A549 (cell line): ENCODE measurements around the gene CLPX. TPM values are rescaled to one million over a fixed set of nuclear protein-coding genes. Genes with fewer than 3 reads are reported as not detected.
"Not testable (repeated sequence)": the region's sequence is repeated elsewhere in the genome, so short reads cannot be mapped to it uniquely, and the experiment has no call there.

Experiments
- ATAC-seq, 2 experiments: fragments of 200-7000 bp in 1 of 2; fragments of >200 bp in 1 of 2; cut with Nextera tagmentation in 1 of 2; cut with Tn5 transposase in 1 of 2; 3 replicates each; pipeline versions ENCODE4 v1.8.0 to v1.9.1; 2018 to 2020; ENCODE audit warnings: mild to moderate bottlenecking in 1 of 2, moderate library complexity in 1 of 2
- CTCF ChIA-PET: fragments of 300-600 bp; sonication (Branson Sonifier 250); formaldehyde crosslinking; extraction: SDS; loops from one replicate; lab custom pipeline; 2021; ENCODE audit warnings: antibody characterized with exemption, inconsistent platforms; lab: Yijun Ruan, JAX
- POLR2A ChIA-PET: fragments of 350-600 bp; formaldehyde crosslinking; extraction: SDS; loops from one replicate; lab custom pipeline; 2021; ENCODE audit warnings: antibody characterized with exemption, inconsistent platforms; lab: Yijun Ruan, JAX
- DNase-seq, 2 experiments: peaks; one replicate each; pipeline versions ENCODE4 v3.0.0 to v3.0.0-alpha.2; 2011 to 2016; ENCODE audit warnings: low read depth in 1 of 2, low spot score in 1 of 2
- FAIRE-seq: peaks from 2 replicates; lab custom pipeline; 2011; peaks lifted over from hg19 to GRCh38; lab: Jason Lieb, UNC
- H3K27ac ChIP-seq, 2 experiments: fragments of >200 bp; sonication (Bioruptor Twin); formaldehyde crosslinking; 3 replicates each; pipeline ENCODE4 v1.5.1; 2016 to 2017
- H3K4me1 ChIP-seq: fragments of >200 bp; sonication (Bioruptor Twin); formaldehyde crosslinking; 3 replicates; pipeline ENCODE4 v1.6.1; 2016
- H3K4me2 ChIP-seq: fragments of >200 bp; sonication (Bioruptor Twin); formaldehyde crosslinking; 3 replicates; pipeline ENCODE4 v1.6.1; 2016
- H3K4me3 ChIP-seq: fragments of >200 bp; sonication (Bioruptor Twin); formaldehyde crosslinking; 3 replicates; pipeline ENCODE4 v1.5.1; 2016
- H3K9me3 ChIP-seq: fragments of >200 bp; sonication (Bioruptor Twin); formaldehyde crosslinking; 3 replicates; pipeline ENCODE4 v1.6.1; 2016
- ATOH8 ChIP-seq: fragments of 250-450 bp; sonication (Bioruptor Pico); IDR thresholded peaks from 2 replicates; pipeline ENCODE4 v1.5.0; 2020; ENCODE audit warnings: low read depth, mild to moderate bottlenecking, moderate library complexity
- BCL3 ChIP-seq: fragments of >200 bp; sonication (Bioruptor Twin); formaldehyde crosslinking; IDR thresholded peaks from 3 replicates; pipeline ENCODE4 v1.6.1; 2016
- BHLHE40 ChIP-seq: IDR thresholded peaks from 2 replicates; pipeline ENCODE4 v1.6.1; 2012; ENCODE audit warnings: low read depth, low read length, inconsistent platforms
- CBX2 ChIP-seq: fragments of 200-600 bp; sonication (generic); IDR thresholded peaks from 2 replicates; pipeline ENCODE4 v1.6.1; 2016; ENCODE audit warnings: low read depth, mild to moderate bottlenecking, borderline replicate concordance
- CTCF ChIP-seq: fragments of >200 bp; sonication (Bioruptor Twin); formaldehyde crosslinking; IDR thresholded peaks from 3 replicates; pipeline ENCODE4 v1.5.1; 2016
- EHF ChIP-seq: fragments of 250-450 bp; sonication (Bioruptor Pico); IDR thresholded peaks from 2 replicates; pipeline ENCODE4 v1.5.0; 2020; ENCODE audit warnings: mild to moderate bottlenecking
- EHMT2 ChIP-seq: fragments of 200-600 bp; sonication (generic); IDR thresholded peaks from 2 replicates; pipeline ENCODE4 v1.6.1; 2016; ENCODE audit warnings: antibody characterized with exemption, low read depth, mild to moderate bottlenecking, moderate library complexity
- FOSB ChIP-seq: fragments of 250-450 bp; sonication (Bioruptor Pico); IDR thresholded peaks from 2 replicates; pipeline ENCODE4 v1.5.0; 2020; ENCODE audit warnings: mild to moderate bottlenecking, moderate library complexity
- FOXS1 ChIP-seq: fragments of 250-450 bp; sonication (Bioruptor Pico); IDR thresholded peaks from 2 replicates; pipeline ENCODE4 v1.5.0; 2020; ENCODE audit warnings: mild to moderate bottlenecking, moderate library complexity
- HOXA7 ChIP-seq: fragments of 250-450 bp; sonication (Bioruptor Pico); IDR thresholded peaks from 2 replicates; pipeline ENCODE4 v1.5.0; 2020; ENCODE audit warnings: mild to moderate bottlenecking, moderate library complexity
- JUNB ChIP-seq: fragments of >200 bp; sonication (Bioruptor Twin); formaldehyde crosslinking; IDR thresholded peaks from 2 replicates; pipeline ENCODE4 v1.6.1; 2016
- KDM5A ChIP-seq: fragments of 200-600 bp; sonication (generic); IDR thresholded peaks from 2 replicates; pipeline ENCODE4 v1.6.1; 2016; ENCODE audit warnings: antibody characterized with exemption, mild to moderate bottlenecking
- POLR2AphosphoS2 ChIP-seq: conservative IDR thresholded peaks from 2 replicates; pipeline ENCODE4 v1.6.1; 2012; ENCODE audit warnings: low read length, improper control_type of control experiment, inconsistent platforms
- RAD21 ChIP-seq, 2 experiments: fragments of >200 bp in 1 of 2; sonication (Bioruptor Twin) in 1 of 2; formaldehyde crosslinking in 1 of 2; IDR thresholded peaks in 1 of 2; conservative IDR thresholded peaks in 1 of 2; 2 replicates in 1 of 2; 3 replicates in 1 of 2; pipeline ENCODE4 v1.6.1; 2012 to 2018; ENCODE audit warnings: inconsistent platforms in 1 of 2
- RCOR1 ChIP-seq: fragments of 150-350 bp; IDR thresholded peaks from 2 replicates; pipeline ENCODE4 v1.6.1; 2014; ENCODE audit warnings: antibody characterized with exemption, low read length, low read depth
- RFX5 ChIP-seq: fragments of 450-650 bp; IDR thresholded peaks from 2 replicates; pipeline ENCODE4 v1.7.1; 2014; ENCODE audit warnings: antibody characterized with exemption, mild to moderate bottlenecking, moderate library complexity
- RNF2 ChIP-seq: fragments of 200-600 bp; sonication (generic); IDR thresholded peaks from 2 replicates; pipeline ENCODE4 v1.6.1; 2016; ENCODE audit warnings: low read depth, mild to moderate bottlenecking, antibody characterized with exemption, moderate library complexity, borderline replicate concordance
- SMC3 ChIP-seq: fragments of >200 bp; sonication (Bioruptor Twin); formaldehyde crosslinking; IDR thresholded peaks from 3 replicates; pipeline ENCODE4 v1.6.1; 2018; ENCODE audit warnings: inconsistent platforms
- TFCP2L1 ChIP-seq: fragments of 250-450 bp; sonication (Bioruptor Pico); IDR thresholded peaks from 2 replicates; pipeline ENCODE4 v1.5.0; 2021; ENCODE audit warnings: mild to moderate bottlenecking
- USF2 ChIP-seq: fragments of 450-650 bp; IDR thresholded peaks from 2 replicates; pipeline ENCODE4 v1.6.1; 2014; ENCODE audit warnings: antibody characterized with exemption
- ZC3H11A ChIP-seq: fragments of 450-650 bp; IDR thresholded peaks from 2 replicates; pipeline ENCODE4 v1.6.1; 2014; ENCODE audit warnings: antibody characterized with exemption, mild to moderate bottlenecking
- ZSCAN20 ChIP-seq: fragments of 250-450 bp; sonication (Bioruptor Pico); IDR thresholded peaks from 2 replicates; pipeline ENCODE4 v1.8.0; 2022; ENCODE audit warnings: mild to moderate bottlenecking, moderate library complexity
- WGBS: methylation state at CpG from one replicate; pipeline ENCODE4 v1.1.6; 2017; ENCODE audit errors: missing lambda C conversion rate; 5-methylcytosine and 5-hydroxymethylcytosine counted together
- polyA plus RNA-seq, 4 experiments: library from polyadenylated mRNA; depleted of rRNA in 3 of 4; stranded (reverse); fragments of >200 nt; fragmentation: RNase III in 1 of 4; extraction: RNeasy Plus Mini Kit Qiagen cat#74134 plus additional on column Dnase treatment in 1 of 4; gene quantifications; 2 replicates in 3 of 4; 3 replicates in 1 of 4; pipeline ENCODE4 v1.2.3, GENCODE V29; 2011 to 2017

Gene CLPX
- polyA plus RNA-seq, 2 of the 4 experiments (the other 2 are of a cell fraction): 55.4 to 113 TPM

GRCh38 chr15:65192016-65192415 is 6.9 kb upstream of the CLPX start:
- DNase-seq (peak in 1 of 2 experiments; percentile 62), FAIRE-seq (no peak), ATAC-seq (peak in 1 of 2 experiments; percentile 56; a peak in 3 of 6 replicates)
- CTCF ChIA-PET: interaction anchor here (0.9 to 14.7 kb wide), 4 partner anchors 11 to 127 kb away, joined by 3 to 408 read pairs (median 90); partner anchors contain the start of genes PARP16 and RNU5B-1
- no peak overlapping the region for H3K4me3 ChIP-seq
- H3K9me3 ChIP-seq: no peaks in the 10 kb centered on the region
- H3K27ac ChIP-seq: no peak overlapping the region
- H3K4me1 ChIP-seq: peaks cover 11% of the 10 kb centered on the region
- H3K4me2 ChIP-seq: no peak overlapping the region
- POLR2A ChIA-PET: no interaction called here
- 73% methylated on average over 5 of the region's 5 CpGs for WGBS
- no peak for TF ChIP-seq JUNB
- no peak for TF ChIP-seq RFX5
- TF ChIP-seq RCOR1: no peak
- TF ChIP-seq ATOH8 (CRISPR knock-in tag): no peak
- TF ChIP-seq EHF (CRISPR knock-in tag): no peak
- TF ChIP-seq CBX2: no peak
- TF ChIP-seq RAD21 (conservative IDR thresholded peaks at IDR 0.05 in 1 of 2, IDR thresholded peaks at IDR 0.05 in 1 of 2): no peak
- TF ChIP-seq ZC3H11A: no peak
- no peak for TF ChIP-seq CTCF
- no peak for TF ChIP-seq POLR2AphosphoS2
- no peak for TF ChIP-seq BHLHE40
- TF ChIP-seq KDM5A: no peak
- TF ChIP-seq FOSB (CRISPR knock-in tag): no peak
- no peak for TF ChIP-seq FOXS1 (CRISPR knock-in tag)
- no peak for TF ChIP-seq HOXA7
- no peak for TF ChIP-seq RNF2
- TF ChIP-seq BCL3: no peak
- TF ChIP-seq TFCP2L1 (CRISPR knock-in tag): no peak
- no peak for TF ChIP-seq EHMT2
- no peak for TF ChIP-seq ZSCAN20

- POLR2A ChIA-PET: interaction anchor here (1.0 kb wide), 1 partner anchor 109 kb away, joined by 3 read pairs; no protein-coding TSS in a partner anchor
- 0% methylated on average over 3 of the region's 3 CpGs for WGBS
- Histone ChIP-seq H3K4me2 (peak overlapping the region; percentile 7; the same call in 2 of the 3 replicates), H3K9me3 (no peaks in the 10 kb centered on the region), H3K4me3 (no peak overlapping the region), H3K4me1 (peaks cover 16% of the 10 kb centered on the region), H3K27ac (no peak overlapping the region)
- peak; percentile 98 for TF ChIP-seq CTCF
- TF ChIP-seq USF2: no peak
- TF ChIP-seq RAD21 (conservative IDR thresholded peaks at IDR 0.05 in 1 of 2, IDR thresholded peaks at IDR 0.05 in 1 of 2): peak; percentile 98 to 99
- TF ChIP-seq ZC3H11A: no peak
- peak; percentile 93 for TF ChIP-seq SMC3
- ATAC-seq: peak; percentile 22 to 28; a peak in 3 of 6 replicates
- FAIRE-seq: peak; percentile 36
- peak; percentile 74 to 79 for DNase-seq
- CTCF ChIA-PET: interaction anchor here (0.5 to 14.7 kb wide), 21 partner anchors 11 to 129 kb away, joined by 3 to 408 read pairs (median 5); partner anchors contain the start of genes CILP, PARP16 and RNU5B-1
Observed at GRCh38 chr15:65189102-65189740, 4.1 kb upstream of the CLPX start.

GRCh38 chr15:65188472-65188871 is 3.3 kb upstream of the CLPX start:
- H3K27ac ChIP-seq, DNase-seq, ATAC-seq, H3K4me2 ChIP-seq, FAIRE-seq, H3K9me3 ChIP-seq, H3K4me3 ChIP-seq: not testable (repeated sequence)
- ChIA-PET CTCF (interaction anchor here (0.7 to 14.7 kb wide), 9 partner anchors 11 to 113 kb away, joined by 3 to 408 read pairs (median 11); partner anchors contain the start of genes PARP16 and RNU5B-1), POLR2A (interaction anchor here (0.6 to 1.0 kb wide), 2 partner anchors 106 to 109 kb away, joined by 3 read pairs; no protein-coding TSS in a partner anchor)
- WGBS: 56% methylated on average over 9 of the region's 9 CpGs
- H3K4me1 ChIP-seq: peaks cover 18% of the 10 kb centered on the region
